ENCODE results near the gene ARHGAP10. TPM values are rescaled to one million over a fixed set of nuclear protein-coding genes. Genes with fewer than 3 reads are reported as not detected.
A peak's percentile ranks its signal among the peaks of the same experiment; 100 is the strongest.

Gene ARHGAP10
- total and polyA plus RNA-seq, 12 donors: 33.9 to 71.1 (median 60.7) TPM

DNA sequence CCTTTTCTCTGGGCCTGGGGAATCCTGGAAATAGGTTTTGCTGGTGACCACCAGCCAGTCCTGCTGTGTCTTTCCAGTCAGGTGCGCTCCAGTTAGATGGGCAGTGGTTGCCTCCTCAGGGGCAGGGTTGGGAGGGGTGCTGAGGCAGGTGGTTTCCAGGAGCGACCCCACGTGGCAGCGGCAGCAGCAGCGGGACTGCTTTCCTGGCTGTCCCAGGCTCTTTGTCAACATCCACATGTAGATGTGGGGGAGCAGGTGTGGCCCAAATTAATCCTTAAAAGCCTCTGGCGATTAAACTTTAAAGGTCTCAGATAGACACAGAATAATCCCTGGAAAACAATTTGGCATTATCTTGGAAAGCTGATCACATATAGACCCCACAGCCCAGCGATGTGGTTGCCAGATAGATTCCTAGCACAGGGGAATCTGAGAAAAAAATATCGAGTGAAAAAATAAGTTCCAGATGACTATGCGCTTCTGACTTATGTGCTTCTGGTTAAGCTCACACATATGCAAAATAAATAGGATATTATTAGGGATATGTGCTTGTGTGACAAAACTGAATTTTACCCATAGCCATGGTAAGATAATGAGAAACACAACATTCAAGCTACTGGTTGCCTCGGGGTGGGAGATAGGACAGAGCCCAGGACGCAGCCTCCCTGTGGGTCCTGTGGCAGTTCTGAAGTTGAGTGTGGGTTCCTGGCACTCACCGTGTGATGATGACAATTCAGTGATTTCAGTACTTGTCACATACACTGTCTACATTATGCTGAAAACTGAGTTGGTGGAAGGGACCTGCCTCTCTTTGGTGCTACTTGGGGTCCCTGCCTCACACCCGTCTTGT, 336.4 kb downstream of the ARHGAP10 start:
- DNase-seq: no peak
- intact Hi-C loops (cut with DNase I): no loop called here
- Histone ChIP-seq H3K36me3 (peaks cover 0 to 56% (median 18%) of the 10 kb centered on the region in 9 donors), H3K4me1 (peaks cover 8 to 51% (median 42%) of the 10 kb centered on the region in 9 donors), H3K4me3 (no peak overlapping the region), H3K27me3 (no peaks in the 10 kb centered on the region), H3K27ac (peak overlapping the region in 5 of 10 donors; percentile 9 to 65 (median 36)), H3K9me3 (no peaks in the 10 kb centered on the region)
- peak in 1 of 8 donors; percentile 10 for ATAC-seq
- 73% methylated on average over 13 of the region's 13 CpGs for WGBS, 2 donors
- TF ChIP-seq, protein P1, sequence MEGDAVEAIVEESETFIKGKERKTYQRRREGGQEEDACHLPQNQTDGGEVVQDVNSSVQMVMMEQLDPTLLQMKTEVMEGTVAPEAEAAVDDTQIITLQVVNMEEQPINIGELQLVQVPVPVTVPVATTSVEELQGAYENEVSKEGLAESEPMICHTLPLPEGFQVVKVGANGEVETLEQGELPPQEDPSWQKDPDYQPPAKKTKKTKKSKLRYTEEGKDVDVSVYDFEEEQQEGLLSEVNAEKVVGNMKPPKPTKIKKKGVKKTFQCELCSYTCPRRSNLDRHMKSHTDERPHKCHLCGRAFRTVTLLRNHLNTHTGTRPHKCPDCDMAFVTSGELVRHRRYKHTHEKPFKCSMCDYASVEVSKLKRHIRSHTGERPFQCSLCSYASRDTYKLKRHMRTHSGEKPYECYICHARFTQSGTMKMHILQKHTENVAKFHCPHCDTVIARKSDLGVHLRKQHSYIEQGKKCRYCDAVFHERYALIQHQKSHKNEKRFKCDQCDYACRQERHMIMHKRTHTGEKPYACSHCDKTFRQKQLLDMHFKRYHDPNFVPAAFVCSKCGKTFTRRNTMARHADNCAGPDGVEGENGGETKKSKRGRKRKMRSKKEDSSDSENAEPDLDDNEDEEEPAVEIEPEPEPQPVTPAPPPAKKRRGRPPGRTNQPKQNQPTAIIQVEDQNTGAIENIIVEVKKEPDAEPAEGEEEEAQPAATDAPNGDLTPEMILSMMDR (IDR thresholded peaks at IDR 0.05): no peak

DNA sequence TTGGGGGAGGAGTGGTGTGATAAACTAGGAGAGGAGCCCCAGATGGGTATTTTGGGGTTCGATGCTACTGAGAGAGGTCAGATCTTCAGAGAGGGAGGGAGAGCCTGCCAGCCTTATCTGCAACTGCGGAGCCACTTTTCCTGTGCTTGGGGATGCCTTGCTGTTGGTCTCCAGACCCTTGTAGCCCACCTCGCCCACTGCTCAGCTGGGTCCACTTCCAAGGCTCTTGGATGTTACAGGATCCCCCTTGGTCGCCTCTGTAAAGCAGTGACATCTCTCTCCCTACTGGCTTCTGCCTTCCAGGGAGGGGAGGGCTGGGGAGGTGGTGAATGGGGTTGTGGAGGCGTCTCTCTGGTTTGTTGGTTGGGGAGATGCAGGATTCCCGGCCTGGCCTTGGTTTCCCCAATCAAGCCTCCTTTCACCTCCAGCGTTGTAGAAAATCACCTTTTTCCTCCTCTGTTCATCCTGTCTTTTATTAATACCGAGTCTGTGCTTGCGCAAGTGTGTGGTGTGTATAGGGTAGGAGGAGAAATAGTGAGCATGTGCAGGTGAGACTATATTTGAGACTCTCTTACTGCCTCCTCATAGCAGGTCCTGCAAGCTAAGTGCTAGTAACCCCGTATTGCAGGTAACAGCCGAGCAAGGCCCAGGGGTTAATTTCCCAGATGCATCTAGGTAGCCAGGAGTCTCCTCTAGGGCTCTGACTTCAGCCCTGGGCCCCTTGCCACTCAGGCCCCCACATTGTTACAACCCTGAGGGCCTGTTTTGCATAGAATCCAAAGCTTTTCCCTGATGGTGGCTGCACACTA, 337.4 kb downstream of the ARHGAP10 start:
- peak overlapping the region in 6 of 10 donors; percentile 9 to 65 (median 38) for H3K27ac ChIP-seq
- TF ChIP-seq, protein P1 (IDR thresholded peaks at IDR 0.05): no peak
- no peak for DNase-seq

DNA sequence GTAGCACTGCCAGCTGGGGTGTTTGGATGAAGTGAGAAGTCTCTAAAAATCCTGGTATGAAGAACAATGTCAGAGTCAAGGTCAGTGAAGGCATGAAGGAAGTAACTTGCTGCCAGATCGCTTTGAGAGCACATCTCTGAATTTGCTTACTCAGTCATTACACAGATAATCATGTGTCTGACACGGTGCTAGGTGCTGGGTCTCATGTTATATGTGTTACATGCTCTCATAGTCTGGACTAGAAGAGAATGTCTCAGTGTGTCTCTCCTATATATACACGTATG, 337.9 kb downstream of the ARHGAP10 start:
- TF ChIP-seq, protein P1 (IDR thresholded peaks at IDR 0.05): no peak
- Histone ChIP-seq H3K36me3 (peaks cover 0 to 48% (median 11%) of the 10 kb centered on the region in 9 donors), H3K4me1 (peaks cover 8 to 63% (median 48%) of the 10 kb centered on the region in 9 donors), H3K9me3 (peaks cover 0 to 12% (median 2%) of the 10 kb centered on the region in 11 donors), H3K27me3 (no peaks in the 10 kb centered on the region), H3K27ac (peak overlapping the region in 5 of 10 donors; percentile 36 to 65 (median 39)), H3K4me3 (no peak overlapping the region)
- DNase-seq (no peak), ATAC-seq (peak in 4 of 8 donors; percentile 7 to 31 (median 14))
- intact Hi-C loops (cut with DNase I): no loop called here
- WGBS, 2 donors: 26 to 33% methylated on average over 3 of the region's 3 CpGs

More for the DNA sequence above, 337.4 kb downstream of the ARHGAP10 start:
- Histone ChIP-seq H3K27me3 (no peaks in the 10 kb centered on the region), H3K36me3 (peaks cover 0 to 50% (median 14%) of the 10 kb centered on the region in 9 donors), H3K4me3 (no peak overlapping the region), H3K4me1 (peaks cover 8 to 59% (median 45%) of the 10 kb centered on the region in 9 donors), H3K9me3 (peaks cover 0 to 7% (median 0%) of the 10 kb centered on the region in 11 donors)
- 77 to 85% methylated on average over 11 of the region's 11 CpGs for WGBS, 2 donors
- ATAC-seq: peak in 1 of 8 donors; percentile 3
- intact Hi-C loops (cut with DNase I): no loop called here

- H3K9me3 ChIP-seq: peaks cover 0 to 22% (median 4%) of the 10 kb centered on the region in 11 donors
- H3K27ac ChIP-seq: no peak overlapping the region
- peaks cover 8 to 63% (median 48%) of the 10 kb centered on the region in 9 donors for H3K4me1 ChIP-seq
- intact Hi-C loops (cut with DNase I): no loop called here
- no peak for DNase-seq
- TF ChIP-seq, protein P1 (IDR thresholded peaks at IDR 0.05): no peak
- peaks cover 0 to 49% (median 11%) of the 10 kb centered on the region in 9 donors for H3K36me3 ChIP-seq
- ATAC-seq: no peak
- no peaks in the 10 kb centered on the region for H3K27me3 ChIP-seq
- WGBS, 2 donors: 82 to 85% methylated on average over 4 of the region's 4 CpGs
- no peak overlapping the region for H3K4me3 ChIP-seq
Observed at GRCh38 chr4:148071009-148071408, 339.1 kb downstream of the ARHGAP10 start.
